GM19372 (cell line): ENCODE measurements around the gene UGDH.

Experiments used
- ATAC-seq: cut with Tn5 transposase; IDR thresholded peaks from one replicate; pipeline ENCODE4 v1.9.1; 2021; ENCODE audit warnings: mild to moderate bottlenecking, low read depth, moderate library complexity; ENCODE audit not compliant: unreplicated experiment

The UGDH gene

GRCh38 chr4:39456946-39457763, 70.1 kb downstream of the UGDH start:
- ATAC-seq = no peak

- ATAC-seq = no peak
Measured at GRCh38 chr4:39455486-39455885, 71.8 kb downstream of the UGDH start.

GRCh38 chr4:39453738-39454137, 73.5 kb downstream of the UGDH start:
- no peak for ATAC-seq

- ATAC-seq = no peak
Measured at GRCh38 chr4:39452860-39453587, 74.2 kb downstream of the UGDH start.

GRCh38 chr4:39452153-39452859, 74.9 kb downstream of the UGDH start:
- no peak for ATAC-seq

GRCh38 chr4:39451423-39452023, 75.7 kb downstream of the UGDH start:
- ATAC-seq = no peak

GRCh38 chr4:39450618-39451017, 76.6 kb downstream of the UGDH start:
- ATAC-seq = no peak
